GM21717 (cell line): ENCODE measurements around the gene ADD2.

ENCODE experiments used
- ATAC-seq: cut with Tn5 transposase; IDR thresholded peaks from one replicate; pipeline ENCODE4 v1.9.1; 2021; ENCODE audit warnings: mild to moderate bottlenecking, moderate library complexity; ENCODE audit not compliant: unreplicated experiment

ADD2 gene

DNA sequence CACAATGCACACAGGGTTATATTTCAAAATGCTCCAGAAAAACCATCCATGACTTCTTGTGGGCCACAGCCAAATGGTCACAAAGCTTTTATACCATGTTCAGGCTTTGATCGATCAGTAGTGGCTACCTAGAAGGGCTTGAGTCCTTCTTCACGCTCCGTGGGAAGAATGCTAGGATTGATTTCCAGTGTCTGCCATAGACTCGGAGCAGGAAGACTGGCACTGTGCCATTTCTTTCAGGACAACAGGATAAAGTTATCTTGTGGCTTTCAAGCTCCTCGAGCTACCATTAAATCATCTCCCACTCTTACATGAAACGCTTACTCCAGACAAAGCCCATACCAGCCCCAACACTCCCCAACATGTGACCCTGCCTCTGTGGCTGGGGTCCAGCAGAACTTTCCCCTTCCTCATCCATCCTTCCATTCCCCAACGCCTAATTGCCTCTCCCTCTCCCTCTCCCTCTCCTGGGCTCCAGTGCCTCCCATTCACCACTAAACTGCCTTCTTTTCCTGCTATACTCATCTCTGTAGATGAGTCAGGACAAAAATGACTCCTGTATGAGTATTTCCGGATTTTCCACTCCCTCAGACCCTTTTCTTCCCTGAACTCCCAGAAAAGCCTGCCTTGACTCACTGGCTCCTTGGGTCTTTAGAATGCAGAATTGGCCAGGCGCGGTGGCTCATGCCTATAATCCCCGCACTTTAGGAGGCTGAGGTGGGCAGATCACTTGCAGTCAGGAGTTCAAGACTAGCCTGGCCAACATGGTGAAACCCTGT lies 40.9 kb downstream of the ADD2 start:
- ATAC-seq, result no peak

DNA sequence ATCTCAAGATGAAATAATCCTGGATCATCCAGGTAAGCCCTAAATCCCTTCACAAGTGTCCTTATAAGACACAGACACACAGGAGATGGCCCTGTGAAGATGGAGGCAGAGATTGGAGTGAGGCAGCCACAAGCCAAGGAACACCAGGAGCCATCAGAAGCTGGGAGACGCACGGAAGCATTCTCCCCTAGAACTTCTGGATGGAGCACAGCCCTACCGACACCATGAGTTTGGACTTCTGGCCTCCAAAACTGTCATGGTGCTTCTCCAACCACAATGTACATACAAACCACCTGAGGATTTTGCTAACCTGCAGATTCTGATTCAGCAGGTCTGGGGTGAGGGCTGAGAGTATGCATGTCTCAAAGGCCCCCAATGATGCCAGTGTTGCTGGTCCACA lies 42.5 kb downstream of the ADD2 start:
- no peak for ATAC-seq

DNA sequence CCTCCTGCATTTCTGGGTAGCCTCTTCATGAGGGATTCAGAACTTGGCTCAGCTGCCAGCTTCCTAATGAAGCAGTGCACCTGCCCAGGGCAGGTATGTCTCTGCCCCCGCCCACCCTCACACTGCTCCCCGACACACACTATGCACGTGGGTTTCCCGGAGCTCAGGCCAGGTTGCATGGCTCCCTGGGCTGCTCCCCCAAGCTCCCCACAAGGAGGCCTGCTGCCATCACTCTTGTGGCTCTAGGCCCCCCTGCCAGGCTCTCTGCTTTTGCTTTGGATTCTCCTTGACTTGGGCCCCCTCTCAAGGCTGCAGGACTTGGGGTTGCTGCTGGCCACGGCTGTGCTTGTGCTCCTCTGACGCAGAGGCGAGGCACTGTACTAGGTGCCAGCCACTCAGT lies 43.6 kb downstream of the ADD2 start:
- ATAC-seq, result no peak

- ATAC-seq, result no peak
Observed at GRCh38 chr2:70723286-70723885, 44.6 kb downstream of the ADD2 start.

- ATAC-seq, result no peak
Observed at GRCh38 chr2:70720124-70720523, 47.9 kb downstream of the ADD2 start.

DNA sequence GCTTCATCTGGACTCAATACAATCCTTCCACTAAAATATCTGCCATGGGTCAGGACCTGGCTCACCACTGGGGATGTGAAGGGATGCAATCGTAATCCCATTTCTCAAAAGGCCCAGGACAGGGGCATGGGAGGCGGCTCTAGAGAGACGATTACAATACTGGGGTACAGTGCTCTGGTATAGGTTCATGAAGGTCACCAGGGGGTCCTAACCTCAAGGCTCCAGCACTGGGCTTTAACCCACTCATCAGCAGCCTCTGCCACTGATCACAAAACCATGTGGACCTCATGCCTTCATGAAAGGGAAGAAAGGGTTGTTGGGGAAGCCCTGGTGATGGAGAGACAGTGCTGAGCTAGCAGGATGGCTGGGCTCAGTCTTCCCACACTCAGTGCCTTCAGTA lies 48.8 kb downstream of the ADD2 start:
- no peak for ATAC-seq

GRCh38 chr2:70718736-70719135 lies 49.3 kb downstream of the ADD2 start:
- no peak for ATAC-seq

GRCh38 chr2:70718241-70718640 lies 49.8 kb downstream of the ADD2 start:
- no peak for ATAC-seq

DNA sequence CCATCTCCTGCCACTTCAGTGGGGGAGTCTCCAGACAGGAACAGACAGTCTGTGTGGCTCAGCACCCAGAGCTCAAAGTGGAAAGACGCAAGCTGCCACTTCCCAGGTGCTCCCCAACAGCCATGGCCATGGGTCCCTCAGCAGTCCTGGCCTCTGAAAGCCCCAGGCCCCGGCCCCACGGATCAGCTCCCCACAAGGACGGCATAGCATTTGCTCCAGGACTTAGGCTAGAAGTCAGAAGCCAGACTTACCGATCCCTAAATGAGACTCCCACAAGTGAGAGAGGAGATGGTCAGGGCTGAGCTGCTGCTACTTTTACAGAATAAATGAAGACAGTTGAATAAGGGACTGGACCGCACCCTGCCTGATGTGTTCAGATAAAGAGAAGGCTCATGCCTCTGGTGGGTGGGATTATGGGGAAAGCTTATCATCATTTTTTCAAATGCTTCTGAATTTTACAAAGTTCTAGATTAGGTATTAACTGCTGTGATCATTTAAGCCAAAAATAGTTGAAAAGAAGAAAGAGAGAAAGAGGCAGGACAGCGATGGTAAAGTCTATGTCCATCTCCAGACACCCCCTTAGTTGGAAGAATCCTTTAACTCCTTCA lies 50.5 kb downstream of the ADD2 start:
- ATAC-seq, result no peak

DNA sequence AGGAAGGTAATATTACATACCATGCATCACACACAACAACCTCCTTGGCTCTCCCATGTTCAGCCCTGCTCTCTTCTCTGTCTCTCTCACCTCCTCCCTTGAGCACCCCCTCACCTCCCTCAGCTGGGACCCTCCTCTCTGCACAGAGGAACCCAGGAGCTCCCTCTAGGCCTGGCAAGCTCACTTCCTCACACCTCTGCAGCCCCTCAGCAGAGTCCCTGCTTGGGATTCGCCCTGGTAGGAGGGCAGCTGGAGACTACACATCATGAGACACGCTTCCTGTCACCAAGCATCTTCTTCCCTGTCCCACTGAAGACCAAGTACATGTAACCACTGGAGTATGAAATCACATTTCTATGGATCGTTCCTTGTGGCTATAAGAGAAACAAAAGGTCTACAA lies 51.0 kb downstream of the ADD2 start:
- ATAC-seq, result no peak

DNA sequence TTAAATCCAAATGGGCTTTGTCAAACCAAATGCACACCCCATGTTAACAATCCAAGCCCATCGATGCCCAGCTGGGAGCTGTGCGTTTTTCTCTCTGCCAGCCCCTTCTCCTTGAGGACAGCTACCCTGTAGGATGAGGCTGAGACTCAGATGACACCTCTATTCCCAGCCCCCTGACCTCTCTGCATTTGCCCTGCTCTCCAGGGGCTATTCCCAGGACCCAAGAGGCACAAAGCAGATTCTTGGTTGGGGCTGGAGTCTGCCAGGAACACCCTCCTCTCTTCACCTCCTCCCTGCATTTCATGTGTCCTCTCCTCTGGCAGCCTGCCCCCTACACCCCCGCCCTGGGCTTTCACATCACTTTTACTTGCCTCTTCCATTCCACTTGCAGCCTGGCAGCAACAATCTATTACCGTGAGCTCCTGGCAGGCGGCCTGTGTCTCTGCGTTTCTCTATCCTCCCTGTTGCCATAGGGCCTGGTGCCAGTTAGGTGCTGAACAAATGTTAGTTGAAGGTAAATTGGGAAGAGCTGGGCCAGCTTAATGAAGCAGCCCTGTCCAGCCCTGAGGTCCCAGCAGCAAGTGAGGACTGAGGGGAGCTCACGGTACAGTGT lies 51.8 kb downstream of the ADD2 start:
- ATAC-seq, result no peak

GRCh38 chr2:70715071-70715985 lies 52.7 kb downstream of the ADD2 start:
- no peak for ATAC-seq

- no peak for ATAC-seq
Observed at GRCh38 chr2:70714141-70714905, 53.7 kb downstream of the ADD2 start.

DNA sequence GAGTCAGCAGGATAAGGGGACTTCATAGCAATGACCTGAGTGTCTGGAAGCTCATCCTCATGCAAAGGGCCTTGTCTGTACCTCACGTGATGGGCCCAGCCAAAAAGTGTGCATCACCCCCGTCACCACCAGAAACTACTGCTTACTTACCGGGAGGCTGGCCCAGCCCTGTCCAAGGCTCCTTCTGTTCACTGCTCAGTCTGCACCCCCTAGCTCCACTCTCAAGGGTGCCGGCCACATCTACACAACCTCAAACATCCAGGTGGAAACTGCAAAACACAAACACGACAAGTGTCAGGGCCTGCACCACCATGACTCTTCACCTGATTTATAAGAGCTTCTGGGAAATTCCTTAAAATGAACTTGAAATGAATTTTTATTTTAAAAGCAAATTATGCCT lies 55.1 kb downstream of the ADD2 start:
- no peak for ATAC-seq

DNA sequence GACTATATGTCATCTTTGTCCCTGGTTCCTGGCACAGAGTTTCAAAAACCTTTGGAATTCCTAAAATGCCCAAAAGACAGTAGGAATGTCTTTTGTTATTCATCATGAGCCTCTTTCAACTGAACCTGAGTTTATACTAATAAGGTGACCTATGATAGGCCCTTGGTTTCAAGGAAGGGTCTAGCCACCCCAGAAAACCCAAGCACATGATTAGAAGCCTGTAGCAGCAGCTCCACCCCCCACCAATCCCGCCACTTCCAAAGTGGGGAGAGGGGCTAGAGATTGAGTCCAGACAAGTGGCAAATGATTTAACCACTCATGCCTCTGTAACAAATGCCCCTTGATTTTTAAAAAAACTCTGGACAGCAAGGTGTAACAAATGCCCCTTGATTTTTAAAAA lies 56.8 kb downstream of the ADD2 start:
- ATAC-seq, result no peak

GRCh38 chr2:70710038-70710690 lies 57.8 kb downstream of the ADD2 start:
- ATAC-seq, result no peak

- no peak for ATAC-seq
Observed at GRCh38 chr2:70709275-70710037, 58.5 kb downstream of the ADD2 start.

DNA sequence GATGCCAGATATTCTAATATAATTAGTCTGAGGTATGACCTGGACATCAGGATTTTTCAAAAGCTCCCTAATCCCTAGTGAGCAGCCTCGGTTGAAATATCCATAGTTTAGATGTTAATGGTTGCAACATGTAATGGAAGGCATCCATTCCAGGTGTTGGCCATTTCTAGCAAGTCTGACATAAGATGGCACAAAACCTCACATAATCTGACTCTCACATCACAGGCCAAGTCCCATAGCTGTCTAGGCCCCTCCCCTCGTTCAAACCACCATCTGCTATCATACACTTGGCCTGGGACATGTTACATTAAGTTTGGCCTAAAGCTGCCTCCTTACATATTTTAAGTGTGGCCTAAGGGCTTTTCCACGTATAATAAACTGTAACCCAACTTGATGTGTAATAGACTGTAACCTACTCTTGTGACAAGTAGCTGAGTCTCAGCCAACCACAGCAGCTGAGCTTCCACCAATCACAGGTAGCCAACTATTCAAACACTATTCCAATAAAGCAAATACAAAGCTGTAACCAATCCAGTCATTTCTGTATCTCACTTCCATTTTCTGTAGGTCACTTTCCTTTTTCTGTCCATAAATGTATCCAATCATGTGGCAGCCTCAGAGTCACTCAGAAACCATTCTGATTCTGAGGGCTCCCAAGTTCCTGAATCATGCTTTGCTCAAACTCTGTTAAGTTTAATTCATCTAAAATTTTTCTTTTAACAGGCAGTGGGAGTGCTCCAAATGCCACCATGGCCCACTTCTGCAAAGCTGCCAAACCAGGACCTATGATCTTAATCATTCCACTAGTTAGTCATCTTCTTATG lies 59.4 kb downstream of the ADD2 start:
- ATAC-seq, result no peak
